GM12801 (cell line): ENCODE results near the gene AGER.

Source experiments
- CTCF ChIP-seq: IDR thresholded peaks from one replicate; pipeline ENCODE4 v1.5.1; 2011; ENCODE audit warnings: control low read depth; ENCODE audit not compliant: insufficient read length; ENCODE audit errors: extremely low read depth

AGER gene

DNA sequence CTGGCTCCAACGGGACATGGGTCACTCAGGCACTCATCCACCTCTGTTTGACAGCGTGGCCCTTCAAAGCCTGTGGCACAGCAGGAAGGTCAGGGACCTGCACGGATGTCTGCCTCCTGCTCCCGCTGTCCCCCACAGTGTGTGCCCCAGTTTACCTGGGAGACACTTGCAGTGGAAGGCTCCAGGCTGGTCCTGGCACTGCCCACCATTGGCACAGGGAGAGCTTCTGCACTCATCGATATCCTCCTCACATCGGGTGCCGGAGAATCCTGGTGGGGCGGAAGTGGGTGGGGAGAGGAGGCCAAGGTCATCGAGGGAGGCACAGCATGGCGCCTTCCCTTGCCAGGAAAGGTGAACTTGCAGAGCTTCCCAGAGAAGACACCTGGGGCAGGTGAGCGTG, 32.9 kb upstream of the AGER start:
- no peak for TF ChIP-seq CTCF

DNA sequence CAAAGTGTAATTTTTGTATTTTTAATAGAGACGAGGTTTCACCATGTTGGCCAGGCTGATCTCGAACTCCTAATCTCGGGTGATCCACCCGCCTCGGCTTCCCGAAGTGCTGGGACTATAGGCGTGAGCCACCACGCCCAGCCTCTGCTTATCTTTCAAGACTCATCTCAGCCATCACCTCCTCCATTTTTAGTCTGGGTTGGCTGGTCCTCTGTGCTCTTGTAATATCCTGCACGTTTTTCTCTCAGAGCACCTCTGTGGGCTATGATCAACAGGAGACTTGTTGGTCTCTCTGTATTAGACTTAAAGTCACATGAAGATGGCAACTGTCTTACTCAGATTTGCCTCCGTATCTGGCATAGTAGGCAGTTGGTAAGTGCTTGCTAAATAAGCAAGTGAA, 32.2 kb upstream of the AGER start:
- no peak for TF ChIP-seq CTCF

DNA sequence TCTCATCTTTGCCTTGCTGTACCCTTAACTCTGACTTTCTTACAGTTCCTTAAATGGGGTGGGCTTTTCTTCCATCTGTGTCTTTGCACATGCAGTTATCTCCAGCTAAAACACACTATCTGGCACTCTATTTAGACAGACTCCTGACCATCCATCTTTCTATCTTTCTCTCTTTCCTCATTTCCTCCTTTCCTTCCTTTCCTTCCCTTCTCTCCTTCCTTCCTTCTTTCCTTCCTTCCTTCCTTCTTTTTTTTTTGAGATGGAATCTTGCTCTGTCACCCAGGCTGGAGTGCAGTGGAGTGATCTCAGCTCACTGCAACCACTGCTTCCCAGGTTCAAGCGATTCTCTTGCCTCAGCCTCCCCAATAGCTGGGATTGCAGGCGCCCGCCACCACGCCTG, 31.6 kb upstream of the AGER start:
- no peak for TF ChIP-seq CTCF

DNA sequence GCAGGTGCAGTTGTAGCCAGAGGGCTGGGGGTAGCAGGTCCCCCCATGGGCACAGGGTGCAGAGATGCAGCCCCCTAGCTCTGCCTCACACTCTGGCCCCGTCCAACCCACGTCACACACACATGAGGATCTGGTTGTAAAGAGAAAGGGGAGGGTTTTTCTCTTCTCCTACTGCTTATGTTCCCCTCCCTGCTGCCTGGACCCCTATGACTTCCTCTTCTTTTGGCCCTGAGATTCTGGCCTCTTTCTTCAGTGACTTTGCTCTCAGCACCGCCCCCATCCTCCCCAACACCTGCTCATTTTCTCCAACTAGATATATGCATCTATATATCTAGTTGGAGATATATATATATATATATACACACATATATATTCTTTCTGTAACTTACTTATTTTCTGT, 30.1 kb upstream of the AGER start:
- TF ChIP-seq CTCF: no peak

GRCh38 chr6:32213649-32214048, 29.6 kb upstream of the AGER start:
- no peak for TF ChIP-seq CTCF

- no peak for TF ChIP-seq CTCF
Measured at GRCh38 chr6:32212076-32212760, 28.2 kb upstream of the AGER start.

- TF ChIP-seq CTCF: no peak
Measured at GRCh38 chr6:32210191-32210601, 26.1 kb upstream of the AGER start.
